ENCODE results near the gene LPCAT2. TPM values are rescaled to one million over a fixed set of nuclear protein-coding genes. Genes with fewer than 3 reads are reported as not detected.

LPCAT2 gene
- polyA plus RNA-seq, 1 donor: 20.9 TPM

GRCh38 chr16:55503726-55504550 is 4.9 kb upstream of the LPCAT2 start:
- no peak for DNase-seq

DNA sequence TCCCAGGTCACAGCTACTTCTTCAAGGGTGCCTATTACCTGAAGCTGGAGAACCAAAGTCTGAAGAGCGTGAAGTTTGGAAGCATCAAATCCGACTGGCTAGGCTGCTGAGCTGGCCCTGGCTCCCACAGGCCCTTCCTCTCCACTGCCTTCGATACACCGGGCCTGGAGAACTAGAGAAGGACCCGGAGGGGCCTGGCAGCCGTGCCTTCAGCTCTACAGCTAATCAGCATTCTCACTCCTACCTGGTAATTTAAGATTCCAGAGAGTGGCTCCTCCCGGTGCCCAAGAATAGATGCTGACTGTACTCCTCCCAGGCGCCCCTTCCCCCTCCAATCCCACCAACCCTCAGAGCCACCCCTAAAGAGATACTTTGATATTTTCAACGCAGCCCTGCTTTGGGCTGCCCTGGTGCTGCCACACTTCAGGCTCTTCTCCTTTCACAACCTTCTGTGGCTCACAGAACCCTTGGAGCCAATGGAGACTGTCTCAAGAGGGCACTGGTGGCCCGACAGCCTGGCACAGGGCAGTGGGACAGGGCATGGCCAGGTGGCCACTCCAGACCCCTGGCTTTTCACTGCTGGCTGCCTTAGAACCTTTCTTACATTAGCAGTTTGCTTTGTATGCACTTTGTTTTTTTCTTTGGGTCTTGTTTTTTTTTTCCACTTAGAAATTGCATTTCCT is 3.4 kb upstream of the LPCAT2 start:
- DNase-seq: no peak

GRCh38 chr16:55506083-55506482 is 2.8 kb upstream of the LPCAT2 start:
- no peak for DNase-seq

DNA sequence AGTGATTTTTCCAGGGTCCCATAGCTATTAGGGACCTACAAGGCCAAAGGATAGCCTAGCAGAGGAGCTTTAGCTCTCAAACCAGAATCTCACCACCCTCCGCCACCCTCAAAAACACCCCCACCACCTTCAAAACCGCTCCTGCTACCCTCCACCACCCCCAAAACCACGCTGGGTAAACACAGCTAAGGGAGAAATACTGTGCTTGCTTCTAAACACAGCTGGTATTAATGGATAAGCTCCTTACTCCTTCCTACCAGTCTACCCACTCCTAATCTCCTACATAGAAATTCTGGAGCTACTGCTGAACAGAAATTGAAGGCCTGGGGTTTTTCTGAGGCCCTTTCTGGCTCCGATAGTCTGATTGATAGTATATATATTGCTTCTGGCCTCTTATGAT is 2.2 kb upstream of the LPCAT2 start:
- DNase-seq: no peak

GRCh38 chr16:55508271-55508921 is 476 bp upstream of the LPCAT2 start:
- DNase-seq: no peak

GRCh38 chr16:55510185-55510805 is 1.4 kb downstream of the LPCAT2 start:
- DNase-seq: no peak

DNA sequence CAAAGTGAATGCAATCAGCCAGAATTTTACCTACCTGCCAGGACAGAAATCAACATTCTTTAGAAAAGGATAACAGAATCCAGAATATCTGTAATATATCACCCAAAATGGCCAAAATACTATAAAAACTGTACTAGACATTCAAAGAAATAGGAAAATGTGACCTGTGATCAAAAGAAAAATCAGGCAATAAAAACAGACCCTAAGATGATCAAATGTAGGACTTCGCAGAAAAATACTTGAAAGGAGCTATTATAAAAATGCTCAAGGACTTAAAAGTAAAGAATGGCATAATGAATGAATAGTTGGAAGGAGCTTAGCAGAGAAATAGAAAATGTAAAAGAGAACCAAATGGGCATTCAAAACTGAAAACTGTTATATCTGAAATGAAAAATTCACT is 4.1 kb downstream of the LPCAT2 start:
- DNase-seq: no peak

DNA sequence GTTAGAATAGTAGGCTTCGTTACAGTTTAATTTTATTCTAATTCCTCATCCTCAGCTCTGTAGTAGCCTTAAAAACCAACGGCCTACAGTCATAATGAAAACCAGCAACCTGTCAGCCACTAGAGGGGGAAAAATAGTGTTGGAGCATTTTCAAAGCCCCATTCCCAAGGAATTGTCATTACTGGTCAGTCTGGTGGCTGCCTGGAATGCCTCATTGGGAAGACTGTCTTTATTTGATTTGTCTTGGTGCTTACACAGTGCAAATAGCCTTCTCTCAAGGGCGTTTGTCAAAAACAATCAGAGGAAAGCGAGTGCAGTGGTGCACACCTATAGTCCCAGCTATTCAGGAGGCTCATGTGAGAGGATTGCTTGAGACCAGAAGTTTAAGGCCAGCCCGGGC is 4.7 kb downstream of the LPCAT2 start:
- no peak for DNase-seq

DNA sequence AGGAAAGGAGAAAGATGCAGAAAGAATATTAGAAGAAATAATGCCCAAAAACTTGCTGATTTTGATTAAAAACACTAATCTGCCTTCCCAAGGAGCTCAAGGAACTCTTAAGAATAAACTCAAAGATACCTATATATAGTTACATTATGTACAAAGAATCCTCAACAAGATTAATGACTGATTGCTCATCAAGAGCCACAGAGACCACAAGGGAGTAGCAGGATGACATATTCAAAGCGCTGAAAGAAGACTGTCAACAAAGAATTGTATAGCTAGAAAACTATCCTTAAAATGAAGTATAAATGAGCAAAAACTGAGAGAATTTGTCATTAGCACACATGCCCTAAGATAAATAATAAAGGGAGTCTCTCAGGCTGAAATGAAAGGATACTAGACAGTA is 6.2 kb downstream of the LPCAT2 start:
- no peak for DNase-seq

GRCh38 chr16:55521792-55522191 is 12.9 kb downstream of the LPCAT2 start:
- no peak for DNase-seq

DNA sequence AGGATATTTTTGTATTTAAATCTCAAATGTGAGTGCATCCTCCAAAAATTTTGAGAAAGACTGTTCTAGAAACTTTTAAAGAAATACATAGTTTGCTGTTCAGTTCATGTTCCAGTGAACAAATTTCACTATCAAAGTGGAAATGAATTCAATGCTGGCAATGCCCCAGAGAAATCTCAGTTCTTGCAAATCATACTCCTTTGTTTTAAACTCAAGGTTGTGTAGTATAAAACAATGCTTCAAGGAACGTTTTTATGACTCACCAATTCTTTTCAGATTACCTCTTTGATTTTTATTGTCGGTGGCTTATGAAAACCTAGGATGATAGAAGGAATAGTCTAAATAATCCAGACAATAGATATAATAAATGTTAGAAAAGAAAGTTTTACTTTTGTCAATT is 17.6 kb downstream of the LPCAT2 start:
- DNase-seq: no peak

GRCh38 chr16:55527885-55528284 is 19.0 kb downstream of the LPCAT2 start:
- no peak for DNase-seq

DNA sequence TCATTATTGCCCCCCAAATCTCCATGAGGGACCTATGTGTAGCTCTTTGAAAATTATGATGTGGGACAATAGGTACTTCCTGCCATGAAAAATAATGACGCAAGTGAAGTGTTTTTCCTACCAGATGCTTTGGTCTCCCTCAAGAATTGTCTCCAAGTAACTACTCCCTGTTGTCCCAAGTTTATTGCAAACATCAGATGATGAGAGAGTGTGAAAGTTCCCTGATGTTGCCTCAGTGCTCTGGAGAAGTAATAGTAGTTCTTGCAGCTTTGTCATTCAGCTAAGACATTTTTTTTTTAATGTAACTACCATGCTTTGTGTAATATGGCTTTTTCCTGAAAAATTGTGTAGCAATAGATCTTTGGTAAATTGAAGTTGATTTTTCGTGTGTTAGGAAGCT is 20.1 kb downstream of the LPCAT2 start:
- DNase-seq: peak; percentile 68

GRCh38 chr16:55530316-55530856 is 21.5 kb downstream of the LPCAT2 start:
- no peak for DNase-seq

DNA sequence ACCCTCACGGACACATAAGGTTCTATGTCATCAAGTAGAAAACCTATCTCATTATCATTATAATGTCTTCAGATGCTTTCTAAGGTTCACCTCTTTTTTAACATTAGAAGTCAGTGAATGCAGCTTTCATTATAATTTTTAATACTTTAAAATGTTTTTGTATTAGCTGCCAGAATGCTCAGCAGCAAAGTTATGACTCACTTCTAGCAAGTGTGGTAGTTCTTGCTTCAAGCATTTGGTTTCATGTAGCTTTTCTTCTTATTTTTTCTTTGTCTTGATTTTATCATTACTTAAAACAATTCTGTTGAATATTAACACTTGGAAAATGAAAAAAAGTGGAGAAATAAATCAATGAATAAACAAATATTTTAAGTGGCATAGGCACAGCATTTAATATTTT is 23.4 kb downstream of the LPCAT2 start:
- no peak for DNase-seq

- no peak for DNase-seq
Measured at GRCh38 chr16:55534756-55535155, 25.9 kb downstream of the LPCAT2 start.

DNA sequence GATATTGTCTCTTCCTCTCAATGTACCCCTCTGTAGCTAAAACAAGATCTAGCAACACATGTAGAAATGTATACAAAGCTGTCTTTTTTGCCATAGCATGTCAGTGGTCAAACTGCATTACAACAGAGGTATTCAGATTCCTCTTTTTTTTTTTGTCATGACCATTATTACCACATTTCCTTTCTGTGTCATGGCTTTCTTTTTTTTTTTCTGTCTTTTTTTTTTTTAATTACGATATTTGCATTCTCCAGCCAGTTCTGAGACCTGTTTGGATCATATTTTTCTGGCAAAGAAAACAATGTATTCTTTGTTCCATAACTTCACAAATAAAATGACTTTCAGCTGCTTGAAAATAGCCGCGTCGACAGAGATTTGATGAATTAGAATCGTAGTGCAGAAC is 30.2 kb downstream of the LPCAT2 start:
- no peak for DNase-seq

DNA sequence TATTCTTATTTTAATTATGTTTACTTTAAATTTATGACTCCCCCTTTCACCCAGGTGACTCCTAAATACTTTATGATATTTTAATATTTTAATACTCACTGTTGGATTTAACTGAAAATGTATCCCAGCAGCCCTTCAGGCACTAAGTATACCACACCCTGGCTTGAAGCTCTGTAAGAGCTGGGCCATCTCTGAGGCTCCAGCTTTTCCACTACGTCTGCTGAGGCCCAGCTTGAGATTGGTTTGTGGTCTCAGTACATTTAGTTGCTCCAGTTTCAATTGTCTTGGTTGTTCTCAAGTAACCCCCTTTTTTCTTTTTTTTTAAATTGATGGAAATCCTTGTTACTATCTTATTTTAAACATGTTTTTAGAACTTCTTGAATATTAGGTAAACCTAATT is 30.6 kb downstream of the LPCAT2 start:
- peak; percentile 65 for DNase-seq

DNA sequence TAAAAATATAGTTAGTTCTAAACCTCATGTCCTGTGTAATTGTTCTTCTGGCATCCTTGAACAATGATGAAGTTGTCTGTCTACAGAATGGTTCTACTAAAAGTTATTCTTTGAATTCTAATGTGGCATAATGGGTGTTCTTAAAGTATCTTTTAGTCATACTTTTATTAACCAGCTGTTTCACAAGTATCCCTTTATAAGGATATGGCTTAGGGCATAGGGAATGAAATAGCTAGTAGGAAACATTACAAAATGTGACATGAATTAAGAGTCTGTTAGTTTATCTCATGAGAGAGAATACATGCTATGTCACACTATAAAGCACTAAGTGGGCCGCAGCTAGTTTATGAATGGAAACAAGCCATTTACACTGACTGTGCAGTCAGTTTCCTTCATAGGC is 31.3 kb downstream of the LPCAT2 start:
- DNase-seq: no peak

DNA sequence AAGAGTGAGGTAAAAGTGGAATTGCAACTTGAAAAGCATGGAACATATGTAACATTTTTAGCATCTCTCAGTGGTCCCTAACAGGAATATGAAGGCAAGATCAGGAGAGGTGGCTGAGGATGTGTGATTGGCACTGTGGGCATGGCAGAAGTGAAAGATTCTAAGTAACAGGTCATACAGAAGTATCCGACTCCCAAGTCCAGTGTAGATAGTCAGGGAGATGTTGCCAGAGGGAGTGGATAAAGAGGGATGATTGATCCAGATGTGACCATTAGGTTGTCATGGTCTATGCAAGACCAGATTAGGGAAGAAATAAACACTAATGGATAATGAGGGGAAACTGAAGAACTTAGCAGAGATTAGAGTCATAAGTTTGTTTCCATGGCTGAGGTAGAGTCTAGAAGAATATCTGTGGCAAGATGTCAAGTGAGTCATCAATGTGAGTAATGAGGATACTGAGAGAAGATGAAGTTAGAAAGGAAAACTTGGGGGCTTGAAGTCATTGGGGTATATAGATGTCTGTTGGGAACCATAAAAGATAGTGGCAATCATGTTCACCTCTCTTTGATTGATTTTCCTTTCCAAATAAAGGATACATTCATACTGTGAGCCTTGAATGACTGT is 33.7 kb downstream of the LPCAT2 start:
- no peak for DNase-seq

DNA sequence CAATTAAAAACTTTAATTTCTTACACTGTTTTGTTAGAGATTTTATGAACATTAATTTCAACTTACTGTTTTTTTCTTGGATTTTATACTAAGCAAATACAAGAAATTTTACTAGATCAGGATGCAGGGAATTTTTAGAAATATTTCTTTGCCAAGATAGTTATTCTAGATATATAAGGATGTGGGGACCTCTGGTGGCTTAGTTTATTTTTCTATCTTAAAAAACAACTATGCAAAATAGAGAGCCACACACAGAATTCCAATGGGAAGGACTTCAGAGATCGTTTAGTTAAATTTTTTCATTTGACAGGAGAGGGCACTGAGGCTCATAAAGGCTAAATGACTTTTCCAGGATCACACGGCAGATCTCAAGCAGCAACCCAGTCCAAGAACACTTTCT is 34.6 kb downstream of the LPCAT2 start:
- peak; percentile 50 for DNase-seq

DNA sequence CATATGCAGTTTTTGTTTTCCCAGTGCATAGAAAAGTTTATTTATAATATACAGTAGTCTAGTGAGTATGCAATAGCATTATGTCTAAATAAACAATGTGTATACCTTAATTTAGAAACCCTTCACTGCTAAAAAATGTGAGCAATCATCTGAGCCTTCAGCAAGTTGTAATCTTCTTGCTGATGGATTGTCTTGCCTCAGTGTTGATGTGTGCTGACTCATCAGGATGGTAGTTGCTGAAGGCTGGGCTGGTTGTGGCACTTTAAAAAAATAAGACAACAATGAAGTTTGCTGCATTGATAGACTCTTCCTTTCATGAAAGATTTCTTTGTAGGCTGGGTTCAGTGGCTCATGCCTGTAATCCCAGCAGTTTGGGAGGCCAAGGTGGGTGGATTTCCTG is 43.7 kb downstream of the LPCAT2 start:
- no peak for DNase-seq

GRCh38 chr16:55555436-55555835 is 46.6 kb downstream of the LPCAT2 start:
- no peak for DNase-seq
